GM23338 (cell line): ENCODE data around the gene CAMKK2. TPM values are rescaled to one million over a fixed set of nuclear protein-coding genes. Genes with fewer than 3 reads are reported as not detected.

Experiments used
- ATAC-seq: fragments of 200-7000 bp; cut with Tn5 transposase; 3 replicates; pipeline ENCODE4 v1.9.1; 2020
- DNase-seq: peaks from one replicate; pipeline ENCODE4 v3.0.0-alpha.2; 2015; ENCODE audit warnings: low spot score
- H2AFZ ChIP-seq: fragments of 200-600 bp; sonication (generic); 2 replicates; pipeline ENCODE4 v1.8.0; 2016; ENCODE audit warnings: antibody characterized with exemption, mild to moderate bottlenecking, moderate library complexity
- H3F3A ChIP-seq: fragments of 200-600 bp; sonication (generic); replicated peaks from 2 replicates; pipeline ENCODE4 v1.8.0; 2017; ENCODE audit warnings: antibody characterized with exemption, mixed run types, low read depth
- H3K27ac ChIP-seq: fragments of 200-600 bp; sonication (generic); 2 replicates; pipeline ENCODE4 v1.6.1; 2016; ENCODE audit warnings: low read depth
- H3K27me3 ChIP-seq: fragments of 200-600 bp; sonication (generic); 2 replicates; pipeline ENCODE4 v1.8.0; 2016; ENCODE audit warnings: mild to moderate bottlenecking, mixed run types, moderate library complexity; ENCODE audit not compliant: insufficient read depth
- H3K36me3 ChIP-seq: fragments of 200-600 bp; sonication (generic); 2 replicates; pipeline ENCODE4 v1.8.0; 2016; ENCODE audit warnings: mild to moderate bottlenecking; ENCODE audit not compliant: insufficient read depth
- H3K4me1 ChIP-seq: fragments of 200-600 bp; sonication (generic); 2 replicates; pipeline ENCODE4 v1.8.0; 2016; ENCODE audit warnings: mild to moderate bottlenecking, moderate library complexity; ENCODE audit not compliant: insufficient read depth
- H3K4me2 ChIP-seq: fragments of 200-600 bp; sonication (generic); 2 replicates; pipeline ENCODE4 v1.7.1; 2017; ENCODE audit warnings: mixed run types
- H3K4me3 ChIP-seq: fragments of 200-600 bp; sonication (generic); 2 replicates; pipeline ENCODE4 v1.6.1; 2016; ENCODE audit warnings: mixed run types
- H3K79me2 ChIP-seq: fragments of 200-600 bp; sonication (generic); replicated peaks from 2 replicates; pipeline ENCODE4 v1.8.0; 2017; ENCODE audit warnings: mild to moderate bottlenecking; ENCODE audit not compliant: insufficient read depth
- H3K9me2 ChIP-seq: fragments of 200-600 bp; sonication (generic); 2 replicates; pipeline ENCODE4 v1.8.0; 2017; ENCODE audit not compliant: insufficient read depth
- H4K20me1 ChIP-seq: fragments of 200-600 bp; sonication (generic); replicated peaks from 2 replicates; pipeline ENCODE4 v1.8.0; 2017; ENCODE audit warnings: mild to moderate bottlenecking; ENCODE audit not compliant: insufficient read depth
- H3K27ac Mint-ChIP-seq: 2 replicates; pipeline ENCODE4 v1.8.0; 2020; ENCODE audit warnings: inconsistent platforms, mild to moderate bottlenecking, moderate library complexity, mixed read lengths
- H3K27me3 Mint-ChIP-seq: 3 replicates; pipeline ENCODE4 v1.8.0; 2022; ENCODE audit warnings: low read depth, mild to moderate bottlenecking, moderate library complexity, mixed read lengths, inconsistent platforms; ENCODE audit not compliant: insufficient read depth, poor library complexity
- H3K36me3 Mint-ChIP-seq: 3 replicates; pipeline ENCODE4 v1.8.0; 2021; ENCODE audit warnings: low read depth, mild to moderate bottlenecking, inconsistent platforms, moderate library complexity, mixed read lengths
- H3K4me1 Mint-ChIP-seq: 3 replicates; pipeline ENCODE4 v1.8.0; 2020; ENCODE audit warnings: mild to moderate bottlenecking, inconsistent platforms, mixed read lengths
- H3K4me3 Mint-ChIP-seq: 3 replicates; pipeline ENCODE4 v1.8.0; 2021; ENCODE audit warnings: moderate library complexity, mild to moderate bottlenecking, inconsistent platforms, mixed read lengths
- H3K9me3 Mint-ChIP-seq: 3 replicates; pipeline ENCODE4 v1.8.0; 2020; ENCODE audit warnings: moderate library complexity, mild to moderate bottlenecking, inconsistent platforms, mixed read lengths
- CREB1 ChIP-seq: fragments of 250-450 bp; sonication (Bioruptor Pico); IDR thresholded peaks from 2 replicates; pipeline ENCODE4 v1.5.0; 2020; ENCODE audit warnings: low read depth, mild to moderate bottlenecking, moderate library complexity
- ETS1 ChIP-seq: IDR thresholded peaks from 2 replicates; pipeline ENCODE4 v1.6.1; 2016; ENCODE audit warnings: antibody characterized with exemption
- EZH2 ChIP-seq: fragments of 200-600 bp; sonication (generic); IDR thresholded peaks from one replicate; pipeline ENCODE4 v1.8.0; 2017; ENCODE audit warnings: antibody characterized with exemption, mild to moderate bottlenecking, low read depth; ENCODE audit not compliant: unreplicated experiment
- EZH2phosphoT487 ChIP-seq: fragments of 200-600 bp; sonication (generic); IDR thresholded peaks from one replicate; pipeline ENCODE4 v1.8.1; 2018; ENCODE audit warnings: antibody characterized with exemption; ENCODE audit not compliant: unreplicated experiment
- JUNB ChIP-seq: IDR thresholded peaks from one replicate; pipeline ENCODE4 v1.6.1; 2016; ENCODE audit warnings: antibody characterized with exemption; ENCODE audit not compliant: unreplicated experiment
- NANOG ChIP-seq: IDR thresholded peaks from 2 replicates; pipeline ENCODE4 v1.6.1; 2016; ENCODE audit warnings: antibody characterized with exemption, borderline replicate concordance
- POLR2AphosphoS5 ChIP-seq: IDR thresholded peaks from 2 replicates; pipeline ENCODE4 v1.6.1; 2016; ENCODE audit warnings: antibody characterized with exemption, low read depth
- REST ChIP-seq: IDR thresholded peaks from one replicate; pipeline ENCODE4 v1.6.1; 2018; ENCODE audit warnings: antibody characterized with exemption; ENCODE audit not compliant: unreplicated experiment
- STAT1 ChIP-seq: IDR thresholded peaks from one replicate; pipeline ENCODE4 v1.6.1; 2016; ENCODE audit warnings: antibody characterized with exemption; ENCODE audit not compliant: unreplicated experiment
- ZNF114 ChIP-seq: fragments of 250-450 bp; sonication (Bioruptor Pico); IDR thresholded peaks from 2 replicates; pipeline ENCODE4 v1.5.0; 2020; ENCODE audit warnings: mild to moderate bottlenecking, moderate library complexity
- ZNF331 ChIP-seq: fragments of 250-450 bp; sonication (Bioruptor Pico); IDR thresholded peaks from 2 replicates; pipeline ENCODE4 v1.5.0; 2020; ENCODE audit warnings: low read depth, mild to moderate bottlenecking, moderate library complexity
- ZNF462 ChIP-seq: fragments of 250-450 bp; sonication (Bioruptor Pico); IDR thresholded peaks from 2 replicates; pipeline ENCODE4 v1.5.0; 2020; ENCODE audit warnings: mild to moderate bottlenecking, moderate library complexity
- polyA plus RNA-seq: library from polyadenylated mRNA; unstranded; fragments of >200 nt; fragmentation: Nextera tagmentation; extraction: Ambion mirVana; gene quantifications from 2 replicates; pipeline ENCODE4 v1.2.1, GENCODE V29; 2016
- total RNA-seq: library from RNA; depleted of rRNA; stranded (reverse); fragments of >200 nt; shearing (Covaris generic); gene quantifications from 2 replicates; pipeline ENCODE4 v1.2.3, GENCODE V29; 2014

The CAMKK2 gene
- total and polyA plus RNA-seq, 2 experiments from 2014 or later, result 10.3 to 26.4 TPM

GRCh38 chr12:121333747-121334146 is 37.2 kb upstream of the CAMKK2 start:
- Histone ChIP-seq H3K36me3 (peaks cover 56% of the 10 kb centered on the region), H3K4me3 (no peak overlapping the region), H3K4me1 (0 out of 2 replicates have a peak, but pooled peaks cover 4% of the 10 kb centered on the region), H3F3A (0 out of 2 replicates have a peak, but pooled peaks cover 4% of the 10 kb centered on the region), H3K79me2 (no peaks in the 10 kb centered on the region), H3K27ac (no peak overlapping the region), H3K4me2 (no peak overlapping the region), H3K27me3 (no peaks in the 10 kb centered on the region), H3K9me2 (no peaks in the 10 kb centered on the region), H2AFZ (no peak overlapping the region), H4K20me1 (peaks cover 3% of the 10 kb centered on the region; the same call in 1 of the 2 replicates)
- Mint-ChIP-seq H3K9me3 (no peaks in the 10 kb centered on the region), H3K4me3 (no peak overlapping the region), H3K27me3 (no peaks in the 10 kb centered on the region), H3K4me1 (peaks cover 4% of the 10 kb centered on the region; the same call in 1 of the 3 replicates), H3K36me3 (peaks cover 76% of the 10 kb centered on the region), H3K27ac (no peak overlapping the region)
- DNase-seq (no peak), ATAC-seq (no peak)
- TF ChIP-seq ETS1, result no peak
- no peak for TF ChIP-seq ZNF331 (CRISPR knock-in tag)
- TF ChIP-seq STAT1, result no peak
- no peak for TF ChIP-seq EZH2phosphoT487
- TF ChIP-seq JUNB, result no peak
- TF ChIP-seq ZNF114, result no peak
- no peak for TF ChIP-seq CREB1 (CRISPR knock-in tag)
- no peak for TF ChIP-seq POLR2AphosphoS5
- no peak for TF ChIP-seq NANOG
- TF ChIP-seq EZH2, result no peak

- H3K4me3 Mint-ChIP-seq, result no peak overlapping the region
- Histone ChIP-seq H3K36me3 (peaks cover 59% of the 10 kb centered on the region), H3K79me2 (no peaks in the 10 kb centered on the region), H3F3A (0 out of 2 replicates have a peak, but pooled peaks cover 4% of the 10 kb centered on the region), H3K4me1 (no peaks in the 10 kb centered on the region), H4K20me1 (peaks cover 3% of the 10 kb centered on the region; the same call in 1 of the 2 replicates), H3K27ac (no peak overlapping the region), H2AFZ (no peak overlapping the region), H3K4me2 (no peak overlapping the region), H3K4me3 (no peak overlapping the region), H3K27me3 (no peaks in the 10 kb centered on the region), H3K9me2 (no peaks in the 10 kb centered on the region)
- H3K36me3 Mint-ChIP-seq, result peaks cover 82% of the 10 kb centered on the region
- no peak for TF ChIP-seq ZNF331 (CRISPR knock-in tag)
- TF ChIP-seq EZH2phosphoT487, result no peak
- TF ChIP-seq ZNF462 (CRISPR knock-in tag), result no peak
- no peak for TF ChIP-seq REST
- no peak for TF ChIP-seq EZH2
- TF ChIP-seq ZNF114, result no peak
- TF ChIP-seq NANOG, result no peak
- H3K27me3 Mint-ChIP-seq, result no peaks in the 10 kb centered on the region
- H3K4me1 Mint-ChIP-seq, result no peaks in the 10 kb centered on the region
- DNase-seq (no peak), ATAC-seq (no peak)
- no peak overlapping the region for H3K27ac Mint-ChIP-seq
- no peaks in the 10 kb centered on the region for H3K9me3 Mint-ChIP-seq
Measured at GRCh38 chr12:121331248-121331647, 34.7 kb upstream of the CAMKK2 start.
